GM19193 (cell line): Measurements from ENCODE around the gene LBHD1.

ENCODE experiments used
- POLR2A ChIP-seq: IDR thresholded peaks from 4 replicates; pipeline ENCODE4 v1.6.1; 2011; ENCODE audit not compliant: insufficient read depth, insufficient read length; ENCODE audit errors: extremely low read depth

LBHD1 gene

DNA sequence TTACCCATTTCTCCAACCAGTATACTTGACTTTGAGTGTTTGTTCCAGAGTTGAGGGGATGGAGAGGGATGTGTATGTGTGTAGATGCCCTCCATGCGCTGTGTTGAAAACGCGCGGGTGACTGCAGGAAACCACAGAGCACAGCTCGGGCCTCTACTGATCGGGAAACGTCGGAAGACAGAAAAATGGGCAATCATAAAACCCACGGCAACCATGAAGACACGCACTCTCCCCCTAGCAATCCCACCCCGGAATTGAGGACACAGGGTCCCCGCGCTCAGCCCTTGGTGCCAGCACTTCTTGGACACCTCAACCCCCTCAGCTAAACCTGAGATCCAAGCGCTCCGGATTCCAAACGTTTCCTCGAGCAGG lies 845 bp downstream of the LBHD1 start:
- no peak for TF ChIP-seq POLR2A

DNA sequence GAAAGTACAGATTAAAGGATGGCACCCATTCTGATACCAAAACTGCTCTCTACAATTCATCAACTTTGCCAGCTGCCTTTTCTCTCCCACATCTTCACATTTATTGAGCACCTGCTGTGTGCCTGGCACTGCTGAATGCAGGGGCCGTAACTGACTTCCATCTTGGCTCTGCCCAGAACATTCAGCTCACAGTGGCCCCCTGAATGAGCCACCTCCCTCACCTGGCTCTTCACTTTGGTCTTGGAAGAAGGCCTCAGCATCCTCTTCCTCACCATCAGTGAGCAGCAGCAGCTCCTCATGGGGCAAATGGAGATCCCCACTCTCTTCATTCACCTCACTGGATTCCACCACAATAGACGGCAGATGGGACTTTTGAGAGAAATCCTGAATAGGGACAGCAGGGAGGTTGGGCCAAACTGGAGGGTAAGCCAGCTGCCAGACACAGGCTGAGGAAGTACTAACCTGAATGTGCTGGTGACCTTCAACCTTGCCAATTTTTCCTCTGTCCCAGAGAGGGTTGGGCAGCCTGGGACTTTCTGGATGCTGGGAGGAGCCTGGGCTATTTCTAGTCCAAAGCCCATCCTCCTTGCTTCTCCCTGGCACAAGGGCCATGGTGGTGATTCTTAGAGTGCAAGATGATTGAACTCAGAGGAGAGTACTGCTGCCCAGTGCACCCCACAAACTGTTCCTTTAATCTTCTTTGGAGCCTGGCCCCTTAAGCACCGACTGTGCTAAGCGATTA lies 2.5 kb downstream of the LBHD1 start:
- no peak for TF ChIP-seq POLR2A

DNA sequence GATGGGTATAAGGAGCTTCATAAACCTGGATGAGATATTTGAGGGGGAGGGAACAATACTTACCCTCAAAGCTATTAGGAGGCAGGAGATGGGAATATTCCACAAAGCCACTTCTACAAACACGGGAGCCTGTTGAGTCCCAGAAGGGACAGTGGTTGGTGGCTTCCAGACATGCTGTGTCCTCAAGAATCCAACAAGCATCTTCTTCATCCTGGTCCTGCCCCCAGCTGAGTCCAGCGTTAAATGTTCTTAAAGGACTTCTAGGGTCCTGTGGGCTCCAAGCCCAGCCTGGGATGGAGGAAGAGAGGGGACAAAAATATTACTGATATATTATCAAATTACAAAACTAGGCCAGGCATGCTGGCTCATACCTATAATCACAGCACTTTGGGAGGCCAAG lies 4.6 kb downstream of the LBHD1 start:
- TF ChIP-seq POLR2A: peak; percentile 36

DNA sequence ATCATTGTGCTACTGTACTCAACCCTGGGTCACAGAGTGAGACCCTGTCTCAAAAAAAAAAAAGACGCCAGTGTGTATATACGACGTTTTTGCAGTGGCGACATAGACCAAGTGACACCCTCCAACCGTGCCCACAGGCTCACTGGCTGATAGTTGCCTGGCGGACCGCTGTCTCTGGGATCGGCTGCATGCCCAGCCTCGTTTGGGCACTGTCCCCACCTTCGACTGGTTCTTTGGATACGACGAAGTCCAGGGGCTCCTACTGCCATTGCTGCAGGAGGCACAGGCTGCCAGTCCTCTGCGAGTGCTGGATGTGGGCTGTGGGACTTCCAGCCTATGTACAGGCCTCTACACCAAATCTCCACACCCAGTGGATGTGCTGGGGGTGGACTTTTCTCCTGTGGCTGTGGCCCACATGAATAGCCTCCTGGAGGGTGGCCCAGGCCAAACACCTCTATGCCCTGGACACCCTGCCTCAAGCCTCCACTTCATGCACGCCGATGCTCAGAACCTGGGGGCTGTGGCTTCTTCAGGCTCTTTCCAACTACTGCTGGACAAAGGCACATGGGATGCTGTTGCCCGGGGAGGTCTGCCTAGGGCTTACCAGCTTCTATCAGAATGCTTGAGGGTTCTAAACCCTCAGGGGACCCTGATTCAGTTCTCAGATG lies 5.7 kb downstream of the LBHD1 start:
- TF ChIP-seq POLR2A: peak; percentile 51

DNA sequence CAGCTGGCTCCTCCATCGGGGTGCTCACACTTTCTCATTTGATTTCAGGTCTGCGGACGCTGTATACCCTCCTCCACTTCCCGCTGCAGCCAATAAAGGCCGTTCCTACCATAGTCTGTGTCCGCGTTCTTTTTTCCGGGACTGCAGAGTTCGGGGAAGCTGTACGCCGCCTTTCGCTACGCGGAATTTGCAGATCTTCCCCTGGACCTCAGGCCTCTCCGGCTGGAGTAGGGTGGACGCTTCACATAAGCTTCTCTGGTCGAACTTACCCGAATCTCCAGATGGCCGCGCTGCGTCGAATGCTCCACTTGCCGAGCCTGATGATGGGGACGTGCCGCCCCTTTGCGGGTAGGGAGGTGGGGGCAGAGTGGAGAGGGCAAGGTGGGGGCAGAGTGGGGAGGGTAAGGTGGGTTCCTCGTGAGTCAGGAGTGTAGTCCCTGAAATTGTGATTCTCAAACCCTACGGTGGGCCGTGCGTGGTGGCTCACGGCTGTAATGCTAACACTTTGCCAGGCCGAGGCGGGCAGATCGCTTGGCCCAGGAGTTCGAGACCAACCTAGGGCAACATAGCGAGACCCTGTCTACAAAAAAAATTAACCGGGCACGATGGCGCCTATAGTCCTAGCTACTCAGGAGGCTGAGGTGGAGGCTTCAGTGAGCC lies 6.3 kb downstream of the LBHD1 start:
- no peak for TF ChIP-seq POLR2A

DNA sequence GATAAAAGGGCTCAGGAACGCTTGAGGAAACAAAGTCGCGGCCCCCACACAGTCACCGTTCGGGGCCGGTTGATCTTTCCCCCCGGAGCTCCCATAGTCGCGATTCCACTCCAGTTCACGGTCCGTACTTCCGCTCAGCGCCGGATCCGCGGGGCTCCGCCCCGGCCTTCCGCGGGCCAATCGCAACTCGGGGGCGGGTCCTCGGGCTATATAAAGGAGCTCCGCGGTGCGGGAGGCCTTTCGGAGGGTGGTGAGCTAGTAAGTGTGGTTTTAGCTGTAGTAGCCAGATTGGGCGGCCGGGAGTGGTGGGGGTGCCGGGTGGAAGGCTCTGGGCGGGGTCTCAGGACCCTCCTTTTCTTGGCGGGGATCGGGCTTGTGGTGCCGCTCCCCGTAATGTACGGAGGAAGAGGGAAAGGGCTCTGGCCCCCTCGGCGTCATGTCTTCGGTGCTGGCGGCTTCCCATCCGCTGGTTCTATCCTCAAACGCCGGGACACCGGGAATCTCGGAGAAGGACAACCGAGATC lies 6.9 kb downstream of the LBHD1 start, which contains the start of the genes C11orf98 and CSKMT:
TSS of gene C11orf98 (minus strand) at position 136 of the 524 bp plus-strand sequence. CDS start at position 95, 41 bp downstream.
TSS of gene CSKMT (plus strand) at position 238 of the 524 bp plus-strand sequence. CDS start 568 bp downstream, outside the sequence.
- peak; percentile 100 for TF ChIP-seq POLR2A

DNA sequence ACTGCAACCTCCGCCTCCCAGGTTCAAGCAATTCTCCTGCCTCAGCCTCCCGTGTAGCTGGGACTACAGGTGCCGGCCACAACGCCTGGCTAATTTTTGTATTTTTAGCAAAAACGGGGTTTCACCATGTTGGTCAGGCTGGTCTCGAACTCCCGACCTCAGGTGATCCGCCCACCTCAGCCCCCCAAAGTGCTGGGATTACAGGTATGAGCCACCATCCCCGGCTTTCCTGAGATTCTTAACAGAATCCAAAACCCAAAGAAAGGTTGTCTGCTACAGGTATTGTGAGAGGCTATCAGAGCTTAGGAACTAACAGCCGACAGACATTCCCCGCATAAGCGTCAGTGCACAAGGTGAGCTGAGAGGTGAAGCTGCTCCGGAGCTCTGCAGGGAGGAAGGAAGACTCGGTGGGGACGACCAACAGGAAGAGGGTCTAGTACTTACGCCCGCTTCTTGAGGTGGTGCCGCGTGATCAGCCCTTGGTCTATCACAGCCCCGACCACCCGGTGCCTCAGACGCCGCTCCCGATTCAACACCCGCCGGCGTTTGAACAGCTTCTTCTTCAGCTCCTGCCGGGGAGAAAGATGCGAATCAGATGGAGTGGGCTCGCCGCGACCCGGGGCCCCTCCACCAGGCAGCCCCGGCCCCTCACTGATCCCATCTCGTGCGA lies 7.5 kb downstream of the LBHD1 start:
- TF ChIP-seq POLR2A: no peak

DNA sequence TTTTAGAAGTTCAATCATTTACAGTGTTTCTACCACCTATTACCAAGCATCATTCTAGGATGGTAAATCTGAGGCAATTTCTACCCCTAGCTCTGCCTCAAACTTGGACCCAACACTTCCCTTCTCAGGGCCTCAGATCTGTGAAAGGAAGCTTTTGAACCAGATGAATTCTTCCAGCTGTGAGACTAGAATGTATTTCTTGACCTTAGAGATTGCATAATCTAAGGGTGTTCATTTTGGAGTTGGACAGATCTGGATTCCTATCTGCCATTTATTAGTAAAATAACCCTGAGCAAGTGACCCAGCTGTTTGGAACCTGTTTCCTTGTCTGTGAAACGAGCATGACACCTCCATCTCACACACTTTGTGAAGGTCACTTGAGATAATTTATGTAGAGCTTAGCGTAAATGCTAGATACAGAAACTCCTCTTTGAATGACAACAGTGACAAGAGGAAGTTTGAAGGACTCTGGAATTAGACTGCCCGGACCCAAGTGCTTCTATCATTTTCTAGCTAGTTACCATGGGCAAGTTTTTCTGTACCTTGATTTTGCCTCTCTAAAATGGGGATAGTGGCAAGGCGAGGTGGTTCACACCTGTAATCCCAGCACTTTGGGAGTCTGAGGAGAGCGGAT lies 15.2 kb downstream of the LBHD1 start:
- TF ChIP-seq POLR2A: no peak

DNA sequence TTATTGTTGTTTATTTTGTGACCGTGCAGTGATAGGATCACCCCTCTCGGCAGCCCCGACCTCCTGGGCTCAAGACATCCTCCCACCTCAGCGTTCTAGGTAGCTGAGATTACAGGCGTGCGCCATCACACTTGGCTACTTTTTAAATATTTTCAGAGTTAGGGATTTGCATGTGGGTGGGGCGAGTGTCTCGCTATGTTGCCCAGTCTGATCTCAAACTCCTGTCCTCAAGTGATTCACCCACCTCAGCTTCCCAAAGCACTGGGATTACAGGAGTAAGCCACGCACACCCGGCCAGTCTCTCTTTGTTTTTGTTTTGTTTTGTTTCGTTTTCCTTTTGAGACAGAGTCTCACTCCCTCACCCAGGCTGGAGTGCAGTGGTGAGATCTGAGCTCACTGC lies 17.8 kb downstream of the LBHD1 start:
- TF ChIP-seq POLR2A: no peak

DNA sequence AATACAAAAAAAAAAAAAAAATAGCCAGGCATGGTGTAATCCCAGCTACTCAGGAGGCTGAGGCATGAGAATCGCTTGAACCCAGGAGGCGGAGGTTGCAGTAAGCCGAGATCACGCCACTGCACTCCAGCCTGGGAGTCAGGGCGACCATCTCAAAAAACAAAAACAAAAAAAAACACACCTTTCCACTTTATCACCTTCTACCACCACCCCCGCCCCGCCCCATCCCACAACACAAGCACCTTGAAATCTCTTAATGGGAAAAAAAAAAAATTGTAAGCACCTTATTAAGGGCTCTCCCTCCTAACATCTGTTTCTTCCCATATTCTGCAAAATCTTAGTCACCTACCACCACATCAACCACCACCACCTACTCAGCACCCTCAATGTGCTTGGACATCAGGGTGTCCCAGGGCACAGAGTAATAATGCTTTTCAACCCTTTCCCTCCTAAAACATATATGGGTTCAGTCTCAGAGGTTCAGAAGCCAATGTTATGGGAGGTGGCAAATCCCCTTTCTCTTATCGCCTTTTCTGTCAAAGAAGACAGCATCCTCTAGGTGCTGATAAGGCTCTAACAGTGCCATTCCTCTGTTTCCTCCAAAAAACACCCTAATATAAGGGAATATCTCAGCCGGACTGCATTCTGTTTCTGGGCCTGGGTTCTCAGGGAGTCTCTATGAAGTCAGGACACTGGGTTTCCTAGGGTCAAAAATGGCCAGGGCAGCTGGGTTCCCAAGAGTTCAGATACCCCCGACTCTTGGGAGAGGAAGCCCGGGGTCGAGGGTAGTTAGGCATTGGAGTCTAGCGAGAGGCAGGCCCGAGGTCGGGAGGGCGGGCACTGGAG lies 19.7 kb downstream of the LBHD1 start:
- no peak for TF ChIP-seq POLR2A

DNA sequence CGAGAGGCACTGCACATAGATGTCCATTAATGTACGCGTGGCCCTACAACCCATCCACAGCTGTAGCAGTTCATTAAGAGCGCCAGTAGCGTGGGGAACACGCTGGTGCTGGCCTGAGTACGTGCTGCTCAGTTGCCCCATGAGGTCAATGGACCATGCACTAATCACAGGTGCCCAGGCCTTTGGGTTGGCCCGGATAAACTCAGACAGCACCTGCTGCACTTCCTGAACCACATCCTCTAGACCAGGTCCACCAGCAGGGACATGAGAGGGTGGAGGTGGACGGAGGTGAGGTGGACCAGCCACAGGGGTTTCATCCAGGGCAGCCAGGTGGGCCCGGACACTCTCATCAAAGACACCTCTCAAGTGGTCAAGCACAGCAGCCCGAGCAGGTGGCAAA lies 22.6 kb downstream of the LBHD1 start:
- peak; percentile 13 for TF ChIP-seq POLR2A

DNA sequence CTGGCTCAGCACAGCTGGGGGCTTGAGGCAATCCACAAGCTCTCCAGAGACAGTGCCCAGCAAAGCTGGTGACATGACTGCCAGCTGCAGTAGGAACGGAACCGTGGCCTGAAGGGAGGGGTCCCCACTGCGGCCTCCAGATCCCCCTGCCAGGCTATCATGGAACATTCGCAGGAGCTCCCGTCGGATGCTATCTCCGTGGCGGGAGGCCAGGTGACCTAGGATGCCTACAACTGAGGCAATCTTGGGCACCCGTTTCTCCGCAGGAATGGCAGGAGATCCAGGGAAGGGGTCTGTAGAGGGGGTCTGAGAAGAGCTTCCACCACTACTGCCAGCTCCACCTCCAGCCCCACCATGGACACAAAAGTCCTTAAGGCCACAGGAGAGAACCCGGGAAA lies 23.1 kb downstream of the LBHD1 start:
- TF ChIP-seq POLR2A: no peak

DNA sequence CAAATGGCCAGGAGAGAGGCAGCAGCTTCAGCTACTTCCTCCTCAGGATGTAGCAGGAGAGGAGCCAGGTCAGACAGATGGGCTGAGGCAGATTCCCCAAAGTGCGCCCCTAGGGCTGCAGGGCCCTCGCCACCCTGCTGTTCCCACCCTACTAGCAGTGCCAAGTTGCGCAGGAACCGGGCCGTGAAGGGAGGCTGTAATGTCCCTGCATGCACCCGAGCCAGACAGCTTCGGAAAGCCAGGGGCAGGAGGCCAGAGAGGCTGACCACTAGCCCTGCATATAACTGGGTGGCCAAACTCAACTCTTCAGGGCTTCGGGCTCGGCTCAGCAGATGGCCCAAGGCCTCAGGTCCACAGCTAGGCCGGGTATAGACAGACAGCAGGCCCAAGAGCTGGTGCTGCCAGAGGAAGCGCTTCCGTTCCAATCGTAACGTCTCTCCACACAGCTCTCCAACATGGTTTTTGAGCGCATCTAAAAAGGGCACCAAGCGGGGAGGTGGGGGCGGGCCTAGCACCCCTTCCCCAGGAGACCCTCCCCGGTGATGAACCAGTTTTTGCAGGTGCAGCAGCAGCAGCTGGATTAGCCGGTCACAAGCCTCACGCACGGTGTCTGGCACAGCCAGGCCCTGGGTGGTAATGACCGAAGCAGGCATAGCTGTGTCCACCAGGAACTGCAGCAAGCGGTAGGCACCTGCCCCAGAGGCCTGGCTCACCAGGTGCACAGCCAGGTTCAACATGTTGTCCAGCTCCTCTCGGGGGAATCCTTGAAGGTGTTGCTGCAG lies 23.7 kb downstream of the LBHD1 start:
- TF ChIP-seq POLR2A: no peak

DNA sequence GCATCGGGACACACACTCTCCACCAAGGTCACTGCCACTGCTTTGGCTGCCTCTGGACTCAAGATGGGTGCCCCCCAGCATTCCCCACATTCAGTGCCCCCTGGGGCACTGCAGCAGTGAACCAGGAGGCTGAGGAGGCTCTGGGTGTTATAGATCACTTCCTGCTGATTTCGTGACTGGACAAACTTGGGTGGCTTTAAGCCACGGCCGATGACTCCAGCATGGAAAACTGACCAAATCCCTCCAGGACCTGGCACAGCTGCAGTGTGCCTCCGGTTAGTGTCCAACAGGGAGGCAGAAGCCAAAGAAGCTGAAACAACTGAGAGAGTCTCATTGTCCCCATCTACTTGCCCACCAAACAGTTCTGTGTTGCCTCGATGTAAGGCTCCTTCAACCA lies 24.5 kb downstream of the LBHD1 start:
- TF ChIP-seq POLR2A: no peak
